PC-3 (cell line): ENCODE data around the gene RXRA. TPM values are rescaled to one million over a fixed set of nuclear protein-coding genes. Genes with fewer than 3 reads are reported as not detected.

ENCODE experiments used
- ATAC-seq: fragments of 200-7000 bp; cut with Tn5 transposase; 2 replicates; pipeline ENCODE4 v1.9.1; 2020; ENCODE audit warnings: mild to moderate bottlenecking, moderate library complexity
- BruUV-seq: library from RNA; stranded (reverse); fragments of 400-500 nt; replicated peaks from 2 replicates; lab custom pipeline; 2021; lab: Mats Ljungman, UMichigan
- CTCF ChIA-PET: fragments of 300-600 bp; sonication (Branson Sonifier 250); formaldehyde crosslinking; loops from one replicate; lab custom pipeline; 2022; ENCODE audit warnings: antibody characterized with exemption; lab: Charles Lee
- POLR2A ChIA-PET: fragments of 300-600 bp; sonication (Branson Sonifier 250); formaldehyde crosslinking; loops from one replicate; lab custom pipeline; 2022; ENCODE audit warnings: antibody characterized with exemption; ENCODE audit not compliant: unreplicated experiment; lab: Charles Lee
- DNase-seq: peaks from one replicate; pipeline ENCODE4 v3.0.0-alpha.2; 2015
- H2AFZ ChIP-seq: fragments of 300-600 bp; sonication (generic); 2 replicates; pipeline ENCODE4 v1.6.0; 2016; ENCODE audit warnings: antibody characterized with exemption, low read length
- H3F3A ChIP-seq: fragments of 300-600 bp; sonication (generic); one replicate; pipeline ENCODE4 v1.6.0; 2017; ENCODE audit warnings: antibody characterized with exemption, low read length, control low read depth, mild to moderate bottlenecking; ENCODE audit not compliant: unreplicated experiment
- H3K27ac ChIP-seq: fragments of 300-600 bp; sonication (generic); 2 replicates; pipeline ENCODE4 v1.5.1; 2016; ENCODE audit warnings: mild to moderate bottlenecking, low read length
- H3K27me3 ChIP-seq: fragments of 300-600 bp; sonication (generic); 2 replicates; pipeline ENCODE4 v1.6.1; 2016; ENCODE audit warnings: low read length, mixed read lengths
- H3K36me3 ChIP-seq: fragments of 300-600 bp; sonication (generic); 2 replicates; pipeline ENCODE4 v1.6.1; 2016; ENCODE audit warnings: low read depth, mixed run types, low read length, mixed read lengths
- H3K4me1 ChIP-seq: fragments of 300-600 bp; sonication (generic); 2 replicates; pipeline ENCODE4 v1.5.1; 2016; ENCODE audit warnings: low read length; ENCODE audit not compliant: insufficient read depth
- H3K4me2 ChIP-seq: fragments of 300-600 bp; sonication (generic); 2 replicates; pipeline ENCODE4 v1.6.0; 2016; ENCODE audit warnings: low read length
- H3K4me3 ChIP-seq: fragments of 300-600 bp; sonication (generic); 2 replicates; pipeline ENCODE4 v1.5.1; 2016; ENCODE audit warnings: mild to moderate bottlenecking, low read length, mixed read lengths
- H3K79me2 ChIP-seq: fragments of 300-600 bp; sonication (generic); 2 replicates; pipeline ENCODE4 v1.6.1; 2017; ENCODE audit warnings: low read length, mixed read lengths
- H3K9ac ChIP-seq: fragments of 300-600 bp; sonication (generic); 2 replicates; pipeline ENCODE4 v1.6.0; 2016; ENCODE audit warnings: mild to moderate bottlenecking, low read length
- H3K9me2 ChIP-seq: fragments of 300-600 bp; sonication (generic); replicated peaks from 2 replicates; pipeline ENCODE4 v1.6.1; 2016; ENCODE audit warnings: mixed run types, low read length, mixed read lengths
- H3K9me3 ChIP-seq: fragments of 300-600 bp; sonication (generic); 2 replicates; pipeline ENCODE4 v1.6.1; 2016; ENCODE audit warnings: low read length, mixed read lengths
- H4K20me1 ChIP-seq: fragments of 300-600 bp; sonication (generic); 2 replicates; pipeline ENCODE4 v1.6.1; 2016; ENCODE audit warnings: low read length, mixed read lengths
- CTCF ChIP-seq: fragments of 300-600 bp; sonication (generic); conservative IDR thresholded peaks from 2 replicates; pipeline ENCODE4 v1.5.1; 2017; ENCODE audit warnings: antibody characterized with exemption, low read depth, mild to moderate bottlenecking, low read length
- EZH2 ChIP-seq: fragments of 300-600 bp; sonication (generic); IDR thresholded peaks from one replicate; pipeline ENCODE4 v1.6.1; 2017; ENCODE audit warnings: antibody characterized with exemption, mild to moderate bottlenecking, low read length; ENCODE audit not compliant: unreplicated experiment
- EZH2phosphoT487 ChIP-seq: fragments of 300-600 bp; sonication (generic); IDR thresholded peaks from 2 replicates; pipeline ENCODE4 v1.6.1; 2018; ENCODE audit warnings: mild to moderate bottlenecking, antibody characterized with exemption, low read length, borderline replicate concordance
- intact Hi-C: fragments of 100-400 bp; cut with micrococcal nuclease; formaldehyde crosslinking; loops from 2 replicates; pipeline ENCODE4 v1.9.0; 2023
- total RNA-seq: library from RNA; depleted of rRNA; stranded (reverse); fragments of >200 nt; gene quantifications from 2 replicates; pipeline ENCODE4 v1.2.3, GENCODE V29; 2014

RXRA gene
- total RNA-seq, 1 experiment from 2014 or later: 17.5 TPM

DNA sequence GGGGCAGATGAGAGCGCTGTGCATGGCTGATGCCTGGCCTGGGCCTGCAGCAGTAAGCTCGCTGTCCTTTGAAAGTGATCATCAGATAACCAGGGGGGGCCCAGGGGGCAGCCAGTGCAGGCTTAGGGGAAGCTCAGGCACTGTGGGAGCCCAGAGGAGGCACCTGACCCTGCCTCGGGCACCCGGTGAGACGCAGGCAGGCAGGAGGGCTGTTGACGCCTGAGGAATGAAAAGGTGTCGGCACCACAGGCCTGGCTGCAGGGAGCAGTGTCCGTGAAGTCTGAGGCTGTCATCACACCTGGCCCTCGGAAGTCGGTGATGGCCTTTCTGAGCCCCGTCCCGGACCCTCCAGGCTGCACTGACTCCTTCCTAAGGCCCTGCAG lies 84.6 kb downstream of the RXRA start:
- ChIA-PET POLR2A (no interaction called here), CTCF (no interaction called here)
- DNase-seq (no peak), ATAC-seq (no peak)
- no peak overlapping the region for H3K4me3 ChIP-seq
- H2AFZ ChIP-seq: no peak overlapping the region
- H3K36me3 ChIP-seq: no peaks in the 10 kb centered on the region
- H3K27ac ChIP-seq: no peak overlapping the region
- no peak overlapping the region for H3K9ac ChIP-seq
- H3K4me2 ChIP-seq: no peak overlapping the region
- BruUV-seq: no TSS peak
- no peaks in the 10 kb centered on the region for H3K9me3 ChIP-seq
- intact Hi-C loops: loop anchor here (10.0 kb wide), 1 partner anchor 86 kb away; the partner anchor contains the start of gene RXRA
- H4K20me1 ChIP-seq: peaks cover 6% of the 10 kb centered on the region; the same call in 1 of the 2 replicates
- H3F3A ChIP-seq: no peaks in the 10 kb centered on the region
- no peaks in the 10 kb centered on the region for H3K9me2 ChIP-seq
- peaks cover 35% of the 10 kb centered on the region for H3K4me1 ChIP-seq
- H3K79me2 ChIP-seq: peaks cover 8% of the 10 kb centered on the region; the same call in 1 of the 2 replicates
- TF ChIP-seq CTCF (no peak), EZH2phosphoT487 (no peak), EZH2 (no peak)
- no peaks in the 10 kb centered on the region for H3K27me3 ChIP-seq

DNA sequence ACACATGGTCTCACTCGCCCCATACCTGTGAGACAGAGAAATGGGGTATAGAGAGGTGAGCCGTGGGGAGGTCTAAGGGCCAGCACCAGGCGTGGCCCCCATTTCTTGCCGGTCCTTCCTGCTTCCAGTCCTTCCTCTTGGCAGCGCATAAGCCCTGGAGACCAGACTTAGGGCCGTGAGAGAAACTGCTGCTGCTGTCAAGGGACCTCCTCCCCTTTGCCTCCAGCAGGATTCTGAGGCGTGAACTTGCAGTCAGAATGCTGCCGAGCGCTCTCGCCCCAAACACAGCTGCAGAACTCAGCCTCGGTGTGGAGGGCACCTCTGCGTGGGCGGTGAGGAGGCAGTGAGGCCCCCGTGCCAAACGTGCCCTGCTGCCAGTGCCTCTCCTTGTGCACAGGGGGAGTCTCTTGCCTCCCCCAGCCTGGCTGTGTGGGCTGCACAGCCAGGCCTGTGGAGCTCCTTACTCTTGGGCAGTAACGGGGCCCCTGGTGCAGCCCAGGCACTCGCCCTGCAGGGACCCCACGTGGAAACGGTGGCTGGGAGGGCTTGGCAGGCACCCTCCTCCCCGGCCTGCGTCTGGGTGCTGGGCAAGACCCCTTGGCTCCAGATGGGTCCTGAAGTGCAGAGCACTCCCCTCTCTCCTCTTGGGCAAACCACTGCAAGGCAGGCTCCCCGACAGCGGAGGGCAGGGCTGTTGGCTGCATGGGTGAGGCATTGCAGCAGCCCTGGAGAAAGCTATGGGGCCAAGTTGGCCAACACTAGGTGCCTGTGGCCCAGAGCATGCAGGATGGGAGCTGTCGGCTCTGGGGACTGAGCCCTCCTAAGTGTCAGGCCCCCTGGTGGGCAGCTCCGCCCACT lies 85.4 kb downstream of the RXRA start:
- Histone ChIP-seq H3K79me2 (peaks cover 5% of the 10 kb centered on the region; the same call in 1 of the 2 replicates), H3K36me3 (no peaks in the 10 kb centered on the region), H3K4me1 (peaks cover 32% of the 10 kb centered on the region), H4K20me1 (peaks cover 6% of the 10 kb centered on the region; the same call in 1 of the 2 replicates), H3K9me2 (no peaks in the 10 kb centered on the region), H3K4me2 (no peak overlapping the region), H3F3A (no peaks in the 10 kb centered on the region), H3K27me3 (no peaks in the 10 kb centered on the region), H3K9me3 (no peaks in the 10 kb centered on the region), H3K4me3 (no peak overlapping the region), H2AFZ (no peak overlapping the region), H3K9ac (no peak overlapping the region), H3K27ac (no peak overlapping the region)
- POLR2A ChIA-PET: no interaction called here
- no TSS peak for BruUV-seq
- intact Hi-C loops: loop anchor here (10.0 kb wide), 1 partner anchor 87 kb away; the partner anchor contains the start of gene RXRA
- CTCF ChIA-PET: no interaction called here
- TF ChIP-seq CTCF: no peak
- no peak for TF ChIP-seq EZH2phosphoT487
- TF ChIP-seq EZH2: no peak
- ATAC-seq (no peak), DNase-seq (no peak)

DNA sequence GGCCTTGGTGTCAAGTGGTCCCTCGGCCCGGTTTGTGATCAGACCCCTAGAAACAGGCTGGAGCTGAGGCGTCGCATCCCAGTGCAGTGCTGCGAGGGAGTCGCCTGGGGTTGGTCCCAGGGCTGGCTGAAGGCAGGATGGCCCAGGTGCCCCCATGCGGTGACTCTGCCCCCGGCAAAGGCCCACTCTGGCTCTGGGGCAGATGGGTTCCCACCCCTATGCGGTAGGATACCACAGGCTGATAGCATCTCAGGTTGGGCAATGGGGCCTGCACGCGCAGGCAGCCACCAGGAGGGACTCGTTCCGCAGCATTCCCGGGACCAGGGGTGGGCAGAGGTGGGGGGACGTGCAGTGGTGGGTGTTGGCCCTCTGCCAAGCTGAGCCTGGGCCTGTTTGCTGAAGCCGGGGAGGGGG lies 86.0 kb downstream of the RXRA start:
- Histone ChIP-seq H3K79me2 (peaks cover 3% of the 10 kb centered on the region; the same call in 1 of the 2 replicates), H3K9me2 (no peaks in the 10 kb centered on the region), H3K9ac (no peak overlapping the region), H3K36me3 (no peaks in the 10 kb centered on the region), H3K4me2 (no peak overlapping the region), H2AFZ (no peak overlapping the region), H3K27ac (no peak overlapping the region), H3K9me3 (no peaks in the 10 kb centered on the region), H4K20me1 (peaks cover 6% of the 10 kb centered on the region; the same call in 1 of the 2 replicates), H3F3A (no peaks in the 10 kb centered on the region), H3K4me3 (no peak overlapping the region), H3K27me3 (no peaks in the 10 kb centered on the region), H3K4me1 (peaks cover 26% of the 10 kb centered on the region)
- BruUV-seq: no TSS peak
- intact Hi-C loops: loop anchor here (10.0 kb wide), 1 partner anchor 88 kb away; the partner anchor contains the start of gene RXRA
- no peak for DNase-seq
- ATAC-seq: no peak
- TF ChIP-seq EZH2: no peak
- TF ChIP-seq EZH2phosphoT487: no peak
- no peak for TF ChIP-seq CTCF
- ChIA-PET CTCF (no interaction called here), POLR2A (no interaction called here)
